NCI-H2196 treated with DMSO at 0.1 percent for 48 hours (cell line): ENCODE measurements around the gene CLEC4G.
A peak's percentile ranks its signal among the peaks of the same experiment; 100 is the strongest.
"Not testable (repeated sequence)": the region's sequence is repeated elsewhere in the genome, so short reads cannot be mapped to it uniquely, and the experiment has no call there.

Experiments
- DNase-seq: peaks from one replicate; lab custom pipeline; 2025; ENCODE audit not compliant: unreplicated experiment; lab: John Stamatoyannopoulos, UW

CLEC4G gene, protein sequence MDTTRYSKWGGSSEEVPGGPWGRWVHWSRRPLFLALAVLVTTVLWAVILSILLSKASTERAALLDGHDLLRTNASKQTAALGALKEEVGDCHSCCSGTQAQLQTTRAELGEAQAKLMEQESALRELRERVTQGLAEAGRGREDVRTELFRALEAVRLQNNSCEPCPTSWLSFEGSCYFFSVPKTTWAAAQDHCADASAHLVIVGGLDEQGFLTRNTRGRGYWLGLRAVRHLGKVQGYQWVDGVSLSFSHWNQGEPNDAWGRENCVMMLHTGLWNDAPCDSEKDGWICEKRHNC

DNA sequence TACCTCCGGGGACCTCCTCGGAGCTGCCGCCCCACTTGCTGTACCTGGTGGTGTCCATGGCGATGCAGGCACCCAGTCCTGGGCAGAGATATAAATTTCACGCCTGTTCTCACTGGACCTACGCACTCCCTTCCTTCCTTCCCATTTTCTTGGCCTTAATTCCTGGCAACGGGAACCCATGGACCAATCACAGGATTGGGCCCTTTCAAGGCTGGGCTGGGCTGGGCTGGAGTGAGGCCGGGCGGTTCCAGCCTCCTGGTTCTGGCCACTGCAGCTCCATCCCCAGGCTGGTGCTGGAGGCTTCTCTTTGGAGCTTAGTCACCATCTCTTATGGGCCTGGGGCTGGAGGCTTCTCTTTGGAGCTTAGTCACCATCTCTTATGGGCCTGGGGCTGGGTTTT, at the start of gene CLEC4G:
CLEC4G (minus strand) TSS at position 66 of the 400 bp plus-strand sequence; CDS start at position 58, 8 bp downstream.
- no peak for DNase-seq

DNA sequence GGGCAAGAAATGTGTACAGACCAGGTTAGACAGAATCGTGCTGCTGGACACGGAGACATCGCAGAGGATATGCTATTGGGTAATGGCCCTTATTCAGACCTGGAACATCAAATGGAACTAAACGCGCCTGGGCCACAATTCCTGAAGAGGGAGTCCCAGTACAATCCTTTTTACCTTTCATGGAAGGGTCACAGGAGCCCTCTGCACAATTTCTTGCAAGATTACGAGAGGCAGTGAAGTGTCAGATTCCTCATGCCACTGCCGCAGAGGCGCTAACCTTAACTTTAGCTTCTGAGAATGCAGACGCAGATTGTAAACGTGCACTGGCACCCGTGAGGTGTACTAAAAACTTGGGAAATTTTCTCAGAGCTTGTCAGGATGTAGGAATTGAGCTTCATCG, 49.2 kb upstream of the CLEC4G start:
- DNase-seq: no peak

DNA sequence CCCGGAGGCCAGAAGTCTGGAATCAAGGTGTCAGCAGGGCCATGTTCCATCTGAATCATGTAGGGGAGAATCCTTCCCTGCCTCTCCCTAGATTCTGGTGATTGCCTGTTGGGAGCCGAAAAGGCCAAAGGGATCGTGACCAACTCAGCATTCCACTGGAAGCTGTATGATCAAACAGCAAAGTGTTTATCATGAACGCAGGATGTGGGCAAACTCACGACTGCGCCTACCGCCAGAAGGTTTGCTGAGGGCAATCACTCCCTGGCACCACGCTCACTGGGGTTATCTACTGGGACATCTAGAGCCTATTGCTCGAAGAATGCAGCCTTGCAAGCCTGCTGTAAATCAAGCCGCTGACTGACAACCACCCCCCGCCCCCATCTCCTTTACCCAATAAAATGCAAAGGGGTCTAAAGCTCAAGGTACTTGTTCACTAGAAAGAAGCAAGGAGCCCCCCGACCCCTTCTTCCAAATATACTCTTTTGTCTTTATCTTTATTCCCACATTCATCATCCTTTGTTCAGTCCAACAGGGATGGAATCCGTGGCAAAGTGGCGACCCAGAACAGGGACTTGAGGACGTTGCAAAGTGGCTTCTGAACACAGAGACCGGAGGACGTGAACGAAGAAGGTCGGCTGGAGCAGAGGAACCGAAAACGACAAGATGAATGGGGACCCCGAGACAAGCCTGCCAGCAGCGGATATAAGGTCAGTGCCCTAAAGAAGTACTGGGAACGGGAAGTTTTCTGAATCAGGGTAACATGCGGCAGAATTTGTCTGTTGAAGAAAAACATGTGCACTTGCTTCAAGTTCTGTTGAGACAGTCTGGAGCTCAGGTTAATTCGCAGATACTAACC, 47.9 kb upstream of the CLEC4G start:
- DNase-seq: no peak

DNA sequence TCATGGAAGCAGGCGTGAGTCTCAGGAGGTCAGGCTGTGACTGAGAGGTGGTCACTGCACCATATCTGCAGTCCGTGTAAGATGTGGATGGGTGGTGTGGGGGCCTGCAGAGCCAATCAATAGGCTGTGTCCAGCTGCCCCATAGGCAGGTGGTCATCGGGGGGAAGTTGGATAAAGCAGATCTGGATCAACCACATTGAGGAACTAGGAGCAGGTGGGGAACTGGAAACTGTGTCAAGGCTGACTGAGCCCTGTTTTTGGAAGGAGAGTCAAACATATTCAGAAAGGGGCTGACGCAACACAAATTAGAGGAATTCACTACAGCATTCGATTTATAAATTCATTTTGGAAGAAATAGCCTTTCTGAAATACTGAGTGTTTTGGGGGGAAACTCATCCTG, 46.2 kb upstream of the CLEC4G start:
- no peak for DNase-seq

DNA sequence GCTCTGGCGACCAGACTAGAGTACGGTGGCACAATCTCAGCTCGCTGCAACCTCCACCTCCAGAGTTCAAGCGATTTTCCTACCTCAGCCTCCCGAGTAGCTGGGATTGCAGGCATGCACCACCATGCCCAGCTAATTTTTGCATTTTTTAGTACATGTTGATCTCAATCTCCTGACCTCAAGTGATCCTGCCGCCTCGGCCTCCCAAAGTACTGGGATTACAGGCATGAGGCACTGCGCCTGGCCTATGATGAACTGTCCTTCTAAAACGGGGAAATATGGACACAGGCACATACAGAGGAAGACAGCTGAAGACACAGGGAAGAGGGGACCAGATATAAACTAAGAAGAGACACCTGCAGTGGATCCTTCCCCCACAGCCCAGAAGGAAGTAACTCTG, 43.9 kb upstream of the CLEC4G start:
- DNase-seq: no peak

DNA sequence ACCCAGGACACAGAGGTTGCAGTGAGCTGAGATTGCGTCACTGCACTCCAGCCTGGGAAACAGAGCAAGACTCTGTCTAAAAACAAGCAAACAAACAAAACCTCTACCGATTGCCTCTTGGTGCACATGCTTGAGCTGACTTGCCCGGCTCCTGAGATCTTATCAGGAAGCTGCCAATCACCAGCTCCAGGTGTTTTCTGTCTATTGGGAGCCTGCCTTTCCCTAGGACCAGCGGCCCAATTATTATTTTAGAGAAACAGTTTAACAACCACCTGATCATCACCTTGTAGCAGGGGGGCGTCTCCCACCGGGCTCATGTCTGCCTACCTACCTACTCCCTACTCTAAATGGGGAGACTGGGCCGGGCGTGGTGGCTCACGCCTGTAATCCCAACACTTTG, 41.9 kb upstream of the CLEC4G start:
- DNase-seq: no peak

DNA sequence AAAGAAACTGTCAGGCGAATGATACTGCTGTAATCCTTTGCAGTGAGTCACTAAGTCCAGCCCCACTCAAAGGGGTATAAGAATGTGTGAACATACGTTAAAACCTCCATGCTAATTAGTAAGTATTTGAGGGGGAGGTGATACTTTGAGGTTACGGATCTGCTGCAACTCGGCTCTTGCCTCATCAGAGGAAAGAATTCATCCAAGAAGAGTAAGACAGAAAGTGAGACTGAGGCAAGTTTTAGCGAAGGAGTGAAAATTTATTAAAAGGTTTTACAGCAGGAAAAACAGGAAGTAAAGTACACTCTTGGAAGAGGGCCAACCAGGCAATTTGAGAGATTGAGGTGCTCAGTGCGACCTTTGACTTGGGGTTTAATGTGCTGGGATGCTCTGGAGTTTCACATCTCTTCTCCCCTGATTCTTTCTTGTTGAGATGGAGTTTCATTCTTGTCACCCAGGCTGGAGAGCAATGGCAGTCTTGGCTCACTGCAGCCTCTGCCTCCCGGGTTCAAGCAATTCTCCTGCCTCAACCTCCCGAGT, 40.9 kb upstream of the CLEC4G start:
- DNase-seq: no peak

DNA sequence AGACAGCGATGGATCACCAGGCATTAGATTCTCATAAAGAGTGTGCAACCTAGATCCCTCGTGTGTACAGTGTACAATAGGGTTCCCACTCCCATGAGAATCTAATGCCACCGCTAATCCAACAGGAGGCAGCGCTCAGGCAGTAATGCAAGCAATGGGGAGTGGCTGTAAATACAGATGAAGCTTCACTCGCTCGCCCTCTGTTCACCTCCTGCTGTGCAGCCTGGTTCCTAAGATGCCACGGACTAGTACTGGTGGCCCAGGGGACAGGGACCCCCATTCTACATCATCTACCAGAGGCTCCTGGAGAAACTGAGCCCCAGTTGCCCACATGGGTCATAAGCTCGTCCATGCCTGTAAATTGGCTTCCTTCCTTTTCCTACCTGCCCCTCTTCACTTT, 39.2 kb upstream of the CLEC4G start:
- no peak for DNase-seq

DNA sequence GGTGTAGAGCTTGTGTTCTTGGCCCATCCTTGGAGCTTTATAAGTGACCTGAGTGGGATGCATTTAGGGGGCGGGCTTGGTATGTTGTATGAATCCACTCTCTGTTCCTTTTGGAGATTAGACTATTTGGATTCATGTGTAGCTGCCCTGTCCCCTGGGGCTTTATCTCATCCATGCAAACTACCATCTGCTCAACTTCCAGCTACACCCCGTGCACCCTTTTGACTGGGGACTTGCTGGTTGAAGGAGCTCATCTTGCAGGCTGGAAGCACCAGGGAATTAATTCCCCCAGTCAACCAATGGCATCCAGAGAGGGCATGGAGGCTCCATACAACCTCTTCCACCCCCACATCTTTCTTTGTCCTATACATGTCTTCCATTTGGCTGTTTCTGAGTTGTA, 37.3 kb upstream of the CLEC4G start:
- no peak for DNase-seq

DNA sequence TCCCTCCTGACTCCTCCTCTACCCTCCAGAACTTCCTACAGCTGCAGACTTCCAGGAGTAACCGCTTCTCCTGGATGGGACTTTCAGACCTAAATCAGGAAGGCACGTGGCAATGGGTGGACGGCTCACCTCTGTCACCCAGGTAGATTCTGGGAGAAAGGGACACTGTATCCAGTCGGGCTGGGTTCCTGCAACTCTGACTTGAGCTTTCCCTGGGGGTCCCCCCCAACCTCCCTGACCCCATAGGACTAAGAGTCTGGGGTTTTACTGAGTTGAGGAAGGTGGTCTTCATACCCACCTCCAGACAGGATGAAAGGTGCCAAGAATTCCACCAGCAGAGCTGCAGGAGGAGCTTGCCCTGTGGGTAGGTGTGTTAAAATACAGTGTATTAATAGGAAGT, 35.6 kb upstream of the CLEC4G start:
- no peak for DNase-seq

DNA sequence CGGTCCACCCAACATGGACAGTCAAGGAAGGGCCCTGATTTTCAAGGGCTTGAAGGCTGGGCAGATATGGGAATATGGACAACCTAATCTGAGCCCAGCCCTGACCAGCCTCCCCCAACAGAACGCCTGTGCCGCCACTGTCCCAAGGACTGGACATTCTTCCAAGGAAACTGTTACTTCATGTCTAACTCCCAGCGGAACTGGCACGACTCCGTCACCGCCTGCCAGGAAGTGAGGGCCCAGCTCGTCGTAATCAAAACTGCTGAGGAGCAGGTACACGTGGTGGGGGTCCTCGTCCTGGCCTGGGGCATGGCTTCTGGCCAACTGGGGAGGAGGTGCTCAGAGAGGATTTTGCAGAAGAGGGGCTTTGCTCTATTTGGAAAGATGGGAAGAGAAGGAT, 34.6 kb upstream of the CLEC4G start:
- no peak for DNase-seq

DNA sequence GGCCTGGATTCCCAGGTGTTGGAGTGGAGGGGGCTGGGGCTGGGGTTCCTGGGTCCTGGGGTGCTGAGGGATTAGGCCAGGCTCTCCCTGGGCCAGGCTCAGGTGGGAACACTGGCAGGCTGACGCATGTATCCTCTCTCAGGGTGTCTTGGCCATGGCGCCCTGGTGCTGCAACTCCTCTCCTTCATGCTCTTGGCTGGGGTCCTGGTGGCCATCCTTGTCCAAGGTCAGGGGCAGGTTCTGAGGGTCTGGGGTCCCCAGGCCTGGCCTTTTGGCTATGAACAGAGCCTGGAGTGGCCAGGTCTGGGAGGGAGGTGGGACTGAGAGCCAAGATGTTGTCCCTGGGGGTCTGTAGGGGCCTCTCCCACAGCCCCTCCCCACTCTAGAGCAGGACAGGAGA, 33.1 kb upstream of the CLEC4G start:
- not testable (repeated sequence) for DNase-seq

DNA sequence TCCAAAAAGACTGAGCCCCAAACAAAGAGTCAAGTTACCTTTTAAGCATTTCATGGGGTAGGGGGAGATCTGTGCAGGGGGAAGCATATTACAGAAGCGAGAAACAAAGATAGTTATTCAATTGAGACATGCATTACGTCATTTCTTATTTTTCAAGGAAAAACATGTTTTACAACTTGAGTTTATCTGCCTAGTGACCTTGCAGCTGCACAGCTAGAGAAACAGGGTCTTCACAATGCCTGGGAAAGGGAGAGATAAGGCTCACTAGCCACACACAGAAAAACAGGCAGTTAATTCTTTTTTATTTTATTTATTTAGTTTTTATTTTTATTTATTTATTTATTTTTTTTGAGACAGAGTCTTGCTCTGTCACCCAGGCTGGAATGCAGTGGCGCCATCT, 32.2 kb upstream of the CLEC4G start:
- DNase-seq: not testable (repeated sequence)

DNA sequence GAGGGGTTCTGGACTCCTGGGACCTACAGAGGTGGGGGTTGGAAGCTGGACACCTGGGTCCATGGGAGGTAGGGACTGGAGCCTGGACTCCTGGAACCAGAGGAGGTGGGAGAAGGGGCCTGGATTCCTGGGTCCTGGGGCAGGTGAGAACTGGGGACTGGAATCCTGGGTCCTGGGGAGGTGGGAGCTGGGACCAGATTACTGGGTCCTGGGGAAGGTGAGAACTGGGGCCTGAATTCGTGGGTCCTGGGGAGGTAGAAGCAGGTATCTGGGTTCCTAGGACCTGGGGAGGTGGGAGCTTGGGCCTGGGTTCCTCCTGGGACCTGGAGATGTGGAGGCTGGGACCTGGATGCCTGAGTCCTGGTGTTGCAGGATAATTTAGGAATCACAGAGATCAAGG, 31.8 kb upstream of the CLEC4G start:
- no peak for DNase-seq

DNA sequence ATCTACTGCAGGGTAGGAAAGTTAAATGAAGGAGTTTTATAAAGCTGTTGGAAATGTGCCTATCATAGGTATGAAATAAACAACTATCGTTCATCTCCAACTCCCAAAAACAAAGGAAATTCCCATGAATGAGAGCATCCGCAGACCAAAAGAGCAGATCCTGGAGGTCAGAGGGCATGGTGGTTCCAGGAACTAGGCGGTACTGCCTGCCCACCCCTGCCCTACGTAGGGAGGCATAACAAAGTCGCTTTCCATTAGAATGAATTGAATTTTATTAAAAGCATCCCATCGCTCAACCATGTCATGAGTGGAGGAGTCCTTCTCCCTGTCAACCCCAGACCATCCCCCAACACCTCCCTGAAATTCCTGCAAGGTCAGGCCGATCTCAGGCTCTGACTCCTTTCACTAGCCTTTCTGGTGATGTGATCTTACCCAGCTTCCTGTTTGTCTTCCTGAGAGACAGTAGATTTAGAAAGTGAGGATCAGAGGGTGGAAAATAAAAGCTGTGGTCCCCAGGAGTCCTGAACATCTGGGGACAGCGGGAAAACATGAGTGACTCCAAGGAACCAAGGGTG, 30.9 kb upstream of the CLEC4G start, which contains the start of gene CLEC4M:
CLEC4M (plus strand) TSS at position 525 of the 575 bp plus-strand sequence; CDS start at position 549, 24 bp downstream.
- no peak for DNase-seq

DNA sequence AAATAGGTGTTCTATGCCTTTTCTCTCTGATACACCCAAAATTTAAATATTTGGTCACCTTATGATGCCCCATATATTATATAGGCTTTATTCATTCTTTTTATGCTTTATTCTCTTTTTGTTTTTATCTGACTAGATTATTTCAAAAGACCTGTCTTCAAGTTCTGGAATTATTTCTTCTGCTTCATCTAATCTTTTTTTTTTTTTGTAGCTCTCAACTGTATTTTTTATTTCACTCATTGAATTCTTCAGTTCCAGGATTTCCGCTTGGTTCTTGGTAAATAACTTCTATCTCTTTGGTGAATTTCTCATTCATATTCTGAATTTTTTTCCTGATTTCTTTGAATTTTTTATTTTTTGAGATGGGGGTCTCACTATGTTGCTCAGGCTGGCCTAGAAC, 27.2 kb upstream of the CLEC4G start:
- DNase-seq: no peak

DNA sequence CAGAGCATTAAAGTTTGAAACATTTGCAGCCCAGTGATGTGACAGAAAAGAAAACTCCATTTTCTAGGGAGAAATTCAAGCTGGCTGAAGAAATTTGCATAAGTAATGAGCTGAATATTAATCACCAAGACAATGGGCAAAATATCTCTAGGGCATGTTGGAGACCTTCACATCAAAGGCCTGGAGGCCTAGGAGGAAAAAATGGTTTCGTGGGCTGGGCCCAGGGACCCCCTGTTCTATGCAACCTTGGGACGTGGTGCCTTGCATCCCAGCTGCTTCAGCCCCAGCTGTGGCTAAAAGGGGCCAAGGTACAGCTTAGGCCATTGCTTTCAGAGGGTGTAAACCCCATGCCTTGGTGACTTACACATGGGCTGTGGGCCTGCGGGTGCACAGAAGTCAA, 25.4 kb upstream of the CLEC4G start:
- DNase-seq: no peak

DNA sequence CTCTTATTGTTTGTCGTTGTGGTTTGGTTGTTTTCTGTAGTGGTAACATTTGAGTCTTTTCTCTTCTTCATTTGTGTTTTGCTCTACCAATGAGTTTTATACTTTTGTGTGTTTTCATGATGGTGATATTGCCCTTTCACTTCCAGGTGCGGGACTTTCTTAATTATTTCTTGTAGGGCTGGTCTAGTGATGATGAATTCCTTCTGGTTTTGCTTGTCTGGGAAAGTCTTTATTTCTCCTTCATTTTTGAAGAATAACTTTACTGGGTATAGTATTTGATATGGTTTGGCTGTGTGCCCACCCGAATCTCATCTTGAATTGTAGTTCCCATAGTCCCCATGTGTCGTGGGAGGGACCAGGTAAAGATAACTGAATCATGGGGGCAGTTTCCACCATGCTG, 24.3 kb upstream of the CLEC4G start:
- no peak for DNase-seq

DNA sequence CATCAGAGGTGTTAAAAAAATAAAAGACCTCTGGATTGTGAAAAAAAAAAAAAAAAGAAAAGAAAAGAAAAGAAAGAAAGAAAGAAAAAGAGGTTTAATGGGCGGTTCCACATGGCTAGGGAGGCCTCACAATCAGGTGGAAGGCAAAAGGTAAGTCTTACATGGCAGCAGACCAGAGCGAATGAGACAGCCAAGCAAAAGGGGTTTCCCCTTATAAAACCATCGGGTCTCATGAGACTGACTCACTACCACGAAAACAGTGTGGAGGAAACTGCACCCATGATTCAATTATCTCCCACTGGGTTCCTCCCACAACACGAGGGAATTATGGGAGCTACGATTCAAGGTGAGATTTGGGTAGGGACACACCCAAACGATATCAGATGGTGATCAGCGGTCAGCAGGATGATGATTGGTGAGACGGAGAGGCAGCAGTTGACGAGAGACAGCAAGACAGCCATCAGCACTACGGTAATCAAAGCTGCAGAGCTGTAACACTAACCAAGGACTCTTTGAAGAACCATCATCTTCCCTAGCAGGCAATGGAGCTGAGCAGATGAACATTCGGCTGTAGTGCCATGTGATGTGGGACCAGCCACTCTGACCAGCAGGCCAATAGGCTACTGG, 19.4 kb upstream of the CLEC4G start:
- DNase-seq: no peak

DNA sequence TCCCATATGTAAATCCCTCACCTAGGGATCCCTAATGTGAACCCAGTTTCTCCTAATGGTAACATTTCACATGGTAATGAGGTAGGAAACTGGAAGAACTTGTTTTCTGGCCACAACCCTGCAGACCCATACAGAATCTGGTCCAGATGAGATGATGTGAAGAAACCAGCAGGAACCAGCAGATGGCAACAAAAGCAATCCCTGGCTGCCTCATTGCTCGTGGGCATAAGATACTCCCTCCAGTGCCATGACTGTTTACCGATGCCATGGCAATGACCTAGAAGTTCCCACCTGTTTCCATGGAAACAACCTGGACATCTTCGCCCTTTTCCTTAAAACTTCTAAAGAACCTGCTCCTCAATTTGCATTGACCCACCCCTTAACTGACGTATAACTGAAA, 16.8 kb upstream of the CLEC4G start:
- DNase-seq: peak; percentile 57

DNA sequence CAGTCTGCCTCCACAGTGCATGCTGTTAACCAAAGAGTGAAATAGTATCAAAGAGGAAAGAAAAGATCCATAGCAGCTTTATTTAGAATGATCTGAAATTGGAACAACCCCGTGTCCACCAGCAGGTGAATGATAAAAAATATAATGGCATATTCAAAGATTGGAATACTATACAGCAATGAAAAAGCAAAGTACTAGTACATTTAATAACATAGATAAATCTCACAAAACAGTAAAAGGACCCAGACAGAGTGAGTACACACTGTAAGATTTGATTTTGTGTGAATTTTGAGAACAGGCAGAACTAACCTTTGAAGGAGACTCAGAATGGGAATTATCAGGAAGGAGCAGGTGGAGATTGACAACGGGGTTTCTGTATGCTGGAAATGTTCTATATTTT, 16.3 kb upstream of the CLEC4G start:
- no peak for DNase-seq
